Endothelial cell (in vitro differentiated cells): ENCODE data around the gene RERE. TPM values are rescaled to one million over a fixed set of nuclear protein-coding genes. Genes with fewer than 3 reads are reported as not detected.

Experiments
- DNase-seq: peaks from one replicate; pipeline ENCODE4 v3.0.0; 2021; ENCODE audit warnings: low spot score
- H3K27ac Mint-ChIP-seq: one replicate; pipeline ENCODE4 v1.8.0; 2021; ENCODE audit warnings: mixed read lengths, inconsistent platforms; ENCODE audit not compliant: unreplicated experiment
- H3K27me3 Mint-ChIP-seq: one replicate; pipeline ENCODE4 v1.8.0; 2021; ENCODE audit warnings: mild to moderate bottlenecking, moderate library complexity, mixed read lengths, inconsistent platforms; ENCODE audit not compliant: unreplicated experiment
- H3K36me3 Mint-ChIP-seq: one replicate; pipeline ENCODE4 v1.8.0; 2021; ENCODE audit warnings: mild to moderate bottlenecking, low read depth, mixed read lengths, inconsistent platforms; ENCODE audit not compliant: unreplicated experiment
- H3K4me1 Mint-ChIP-seq: one replicate; pipeline ENCODE4 v1.8.0; 2021; ENCODE audit warnings: mild to moderate bottlenecking, mixed read lengths, inconsistent platforms; ENCODE audit not compliant: unreplicated experiment
- H3K4me3 Mint-ChIP-seq: one replicate; pipeline ENCODE4 v1.8.0; 2021; ENCODE audit warnings: mild to moderate bottlenecking, mixed read lengths, inconsistent platforms; ENCODE audit not compliant: unreplicated experiment
- H3K9me3 Mint-ChIP-seq: one replicate; pipeline ENCODE4 v1.8.0; 2021; ENCODE audit warnings: mixed read lengths, inconsistent platforms; ENCODE audit not compliant: unreplicated experiment
- CTCF ChIP-seq: fragments of 200-600 bp; sonication (generic); IDR thresholded peaks from one replicate; pipeline ENCODE4 v1.5.0; 2021; ENCODE audit warnings: antibody characterized with exemption; ENCODE audit not compliant: unreplicated experiment
- total RNA-seq: library from RNA; stranded (reverse); fragmentation: NEBNext Ultra II Directional; extraction: Animal tissue kit (Norgen Biotek cat#: 25700); gene quantifications from one replicate; pipeline ENCODE4 v1.2.1, GENCODE V29; 2021; ENCODE audit not compliant: unreplicated experiment

The RERE gene
- total RNA-seq, 1 donor from 2014 or later: 115 TPM

GRCh38 chr1:8416881-8417280 lies 400.6 kb downstream of the RERE start:
- Mint-ChIP-seq H3K9me3 (no peaks in the 10 kb centered on the region), H3K36me3 (peaks cover 14% of the 10 kb centered on the region), H3K27me3 (peaks cover 3% of the 10 kb centered on the region), H3K27ac (peak overlapping the region; percentile 62), H3K4me1 (peaks cover 30% of the 10 kb centered on the region), H3K4me3 (no peak overlapping the region)
- no peak for DNase-seq
- TF ChIP-seq CTCF: no peak

GRCh38 chr1:8415526-8416278 lies 401.7 kb downstream of the RERE start:
- TF ChIP-seq CTCF: no peak
- Mint-ChIP-seq H3K9me3 (no peaks in the 10 kb centered on the region), H3K36me3 (peaks cover 16% of the 10 kb centered on the region), H3K4me3 (peak overlapping the region; percentile 11), H3K4me1 (peaks cover 34% of the 10 kb centered on the region), H3K27ac (no peak overlapping the region), H3K27me3 (peaks cover 3% of the 10 kb centered on the region)
- DNase-seq: no peak

- no peak overlapping the region for H3K27ac Mint-ChIP-seq
- TF ChIP-seq CTCF: no peak
- peaks cover 31% of the 10 kb centered on the region for H3K36me3 Mint-ChIP-seq
- H3K4me3 Mint-ChIP-seq: no peak overlapping the region
- no peaks in the 10 kb centered on the region for H3K9me3 Mint-ChIP-seq
- DNase-seq: no peak
- H3K27me3 Mint-ChIP-seq: peaks cover 5% of the 10 kb centered on the region
- H3K4me1 Mint-ChIP-seq: peaks cover 39% of the 10 kb centered on the region
Measured at GRCh38 chr1:8412183-8412831, 405.1 kb downstream of the RERE start.

- Mint-ChIP-seq H3K27me3 (peaks cover 5% of the 10 kb centered on the region), H3K27ac (peak overlapping the region; percentile 12), H3K36me3 (peaks cover 33% of the 10 kb centered on the region), H3K4me3 (no peak overlapping the region), H3K9me3 (no peaks in the 10 kb centered on the region), H3K4me1 (peaks cover 37% of the 10 kb centered on the region)
- no peak for TF ChIP-seq CTCF
- DNase-seq: no peak
Measured at GRCh38 chr1:8411803-8412182, 405.6 kb downstream of the RERE start.

- peaks cover 35% of the 10 kb centered on the region for H3K4me1 Mint-ChIP-seq
- no peak for DNase-seq
- H3K9me3 Mint-ChIP-seq: no peaks in the 10 kb centered on the region
- H3K36me3 Mint-ChIP-seq: peaks cover 30% of the 10 kb centered on the region
- no peak overlapping the region for H3K27ac Mint-ChIP-seq
- peaks cover 5% of the 10 kb centered on the region for H3K27me3 Mint-ChIP-seq
- TF ChIP-seq CTCF: no peak
- no peak overlapping the region for H3K4me3 Mint-ChIP-seq
Measured at GRCh38 chr1:8410791-8411190, 406.6 kb downstream of the RERE start.
